Mucosa of stomach (tissue), 1 donor: Measurements from ENCODE around the gene TCFL5.

Experiments
- H3K27me3 ChIP-seq: one replicate; pipeline ENCODE4 v1.7.0; 2013; ENCODE audit warnings: mild to moderate bottlenecking, low read length; ENCODE audit not compliant: control insufficient read depth, insufficient read depth
- H3K36me3 ChIP-seq: one replicate; pipeline ENCODE4 v1.7.0; 2013; ENCODE audit warnings: low read length; ENCODE audit not compliant: control insufficient read depth, insufficient read depth
- H3K4me1 ChIP-seq: one replicate; pipeline ENCODE4 v1.7.0; 2013; ENCODE audit warnings: mild to moderate bottlenecking, low read length; ENCODE audit not compliant: control insufficient read depth, insufficient read depth
- H3K4me3 ChIP-seq: one replicate; pipeline ENCODE4 v1.7.0; 2013; ENCODE audit warnings: low read length
- H3K9ac ChIP-seq: one replicate; pipeline ENCODE4 v1.7.0; 2013; ENCODE audit warnings: mild to moderate bottlenecking, low read length, moderate library complexity
- H3K9me3 ChIP-seq: one replicate; pipeline ENCODE4 v1.7.0; 2013; ENCODE audit warnings: mild to moderate bottlenecking, low read length, moderate library complexity; ENCODE audit not compliant: control insufficient read depth
- donor health status: Pancreatic carcinoma.

Gene TCFL5

DNA sequence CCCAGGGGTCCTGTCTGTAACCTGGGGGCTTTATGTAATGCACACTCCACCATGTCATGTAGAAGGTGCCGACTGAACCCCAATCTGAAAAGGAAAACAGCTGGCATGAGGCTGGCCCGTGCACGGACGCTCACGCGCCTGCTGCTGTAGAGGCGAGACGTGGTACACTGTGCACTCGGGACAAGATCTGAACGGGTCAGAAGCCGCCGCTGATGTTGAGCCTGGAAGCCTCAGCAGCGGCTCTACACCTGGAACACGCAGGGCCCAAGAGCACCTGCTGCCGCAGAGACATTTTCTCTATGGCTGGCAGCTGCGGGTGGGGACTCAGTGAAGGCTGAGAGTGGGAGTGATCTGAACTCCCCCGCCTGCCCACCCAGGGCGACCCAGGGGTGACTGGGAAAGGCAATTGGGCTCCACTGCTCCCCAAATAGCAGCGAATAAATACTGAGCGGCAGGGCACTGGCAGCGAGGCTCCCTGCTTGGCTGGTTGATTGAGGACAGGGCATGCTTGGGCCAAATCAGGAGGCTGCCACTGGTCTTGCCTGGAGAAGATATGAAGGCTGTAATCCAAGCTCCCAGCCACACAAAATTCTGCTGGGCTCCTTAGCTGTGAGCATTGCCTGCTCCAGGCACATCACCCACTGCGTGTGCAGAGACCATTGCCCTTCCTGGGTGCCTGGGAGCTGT is 59.5 kb downstream of the TCFL5 start:
- H3K27me3 ChIP-seq: no peaks in the 10 kb centered on the region
- H3K4me1 ChIP-seq: peaks cover 39% of the 10 kb centered on the region
- H3K36me3 ChIP-seq: no peaks in the 10 kb centered on the region
- H3K4me3 ChIP-seq: no peak overlapping the region
- H3K9ac ChIP-seq: no peak overlapping the region
- H3K9me3 ChIP-seq: no peaks in the 10 kb centered on the region

GRCh38 chr20:62801284-62802010 is 60.2 kb downstream of the TCFL5 start:
- Histone ChIP-seq H3K36me3 (no peaks in the 10 kb centered on the region), H3K4me1 (peaks cover 35% of the 10 kb centered on the region), H3K9me3 (no peaks in the 10 kb centered on the region), H3K9ac (no peak overlapping the region), H3K4me3 (no peak overlapping the region), H3K27me3 (no peaks in the 10 kb centered on the region)

DNA sequence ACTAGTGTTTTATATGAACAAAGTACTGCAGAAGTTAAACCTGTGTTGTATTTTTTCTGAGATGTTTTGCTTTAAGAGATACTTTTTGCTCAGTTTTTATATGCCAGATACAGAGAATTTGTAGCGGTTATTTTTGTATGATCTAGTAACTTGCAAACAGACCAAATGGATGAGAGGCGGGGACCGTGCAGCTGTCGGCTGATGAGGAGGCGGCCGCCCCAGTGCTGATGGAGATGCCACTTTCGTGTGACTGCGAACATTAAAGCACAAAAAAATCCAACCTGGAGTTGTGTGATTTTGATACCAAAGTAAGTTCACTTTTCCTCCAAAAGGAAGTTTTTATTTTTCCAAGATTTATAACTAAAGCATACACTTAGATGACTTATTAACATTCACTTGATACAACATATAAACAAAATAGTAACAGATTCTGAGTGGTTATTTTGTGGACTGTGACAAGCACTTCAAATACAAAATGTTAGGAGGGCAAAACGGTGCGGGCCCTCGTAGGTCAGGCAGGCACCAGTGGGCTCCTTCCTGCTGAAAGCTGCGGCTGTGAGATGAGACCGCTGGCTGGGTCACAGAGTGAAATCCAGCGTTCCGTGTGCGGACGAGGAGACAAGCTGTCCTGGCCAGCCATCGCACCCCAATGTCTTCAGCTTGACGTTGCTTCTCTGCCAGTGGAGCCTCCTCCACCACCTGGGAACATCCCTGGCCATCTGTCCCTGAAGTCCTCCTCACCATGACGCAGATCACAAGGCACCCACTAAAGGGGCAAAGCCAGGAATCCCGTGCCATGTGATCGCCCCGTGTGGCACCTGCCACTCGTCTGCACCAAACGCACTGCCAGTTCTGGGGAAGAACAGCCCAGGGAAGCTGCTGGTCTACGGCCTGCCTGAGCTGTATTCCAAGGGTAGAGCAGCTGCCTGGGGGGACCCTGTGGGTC is 61.0 kb downstream of the TCFL5 start:
- H3K4me1 ChIP-seq: peaks cover 26% of the 10 kb centered on the region
- H3K36me3 ChIP-seq: no peaks in the 10 kb centered on the region
- no peaks in the 10 kb centered on the region for H3K9me3 ChIP-seq
- H3K4me3 ChIP-seq: no peak overlapping the region
- no peak overlapping the region for H3K9ac ChIP-seq
- no peaks in the 10 kb centered on the region for H3K27me3 ChIP-seq

DNA sequence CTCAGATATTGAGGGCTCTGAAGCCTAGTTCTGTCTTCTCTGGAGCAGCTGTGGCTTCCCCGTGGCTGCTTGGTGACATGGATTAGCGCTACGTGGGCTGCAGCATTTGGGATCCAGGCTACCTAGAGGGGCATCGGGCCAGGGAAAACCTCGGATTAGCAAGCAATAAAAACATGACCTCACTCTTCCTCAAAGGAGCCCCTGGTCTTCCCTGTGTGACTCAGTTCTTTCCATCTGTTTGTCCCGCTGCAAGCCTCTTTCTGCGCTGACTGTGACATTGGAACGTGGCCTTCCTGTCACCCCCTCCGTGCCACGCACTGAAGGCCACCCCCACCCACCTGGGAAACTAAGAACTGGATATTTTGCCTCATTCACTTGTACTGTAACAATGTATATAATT is 61.7 kb downstream of the TCFL5 start:
- Histone ChIP-seq H3K4me1 (peaks cover 26% of the 10 kb centered on the region), H3K9me3 (no peaks in the 10 kb centered on the region), H3K4me3 (no peak overlapping the region), H3K27me3 (no peaks in the 10 kb centered on the region), H3K9ac (no peak overlapping the region), H3K36me3 (no peaks in the 10 kb centered on the region)

GRCh38 chr20:62799459-62799858 is 62.2 kb downstream of the TCFL5 start:
- Histone ChIP-seq H3K9ac (no peak overlapping the region), H3K27me3 (no peaks in the 10 kb centered on the region), H3K9me3 (no peaks in the 10 kb centered on the region), H3K4me3 (no peak overlapping the region), H3K4me1 (peaks cover 29% of the 10 kb centered on the region), H3K36me3 (no peaks in the 10 kb centered on the region)

DNA sequence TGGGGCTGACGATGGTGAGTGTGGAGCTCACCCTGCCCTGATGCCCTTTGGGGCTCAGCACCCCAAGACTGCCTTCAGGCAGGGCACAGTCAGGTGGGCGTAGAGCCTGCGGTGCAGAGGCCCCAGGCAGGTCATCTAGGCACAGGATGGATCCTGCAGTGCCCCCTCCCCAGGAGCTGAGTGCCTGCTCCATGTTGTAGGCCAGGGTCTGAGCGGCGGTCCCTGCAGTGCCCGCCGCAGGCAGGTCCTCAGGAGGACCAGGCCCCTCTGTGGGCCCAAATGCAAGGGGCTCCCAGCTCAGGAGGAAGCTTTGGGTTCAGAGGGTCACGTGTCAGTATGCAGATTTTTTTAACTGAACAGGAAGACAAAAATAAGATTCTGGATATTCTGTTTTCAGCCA is 62.6 kb downstream of the TCFL5 start:
- Histone ChIP-seq H3K4me3 (no peak overlapping the region), H3K36me3 (no peaks in the 10 kb centered on the region), H3K4me1 (peaks cover 26% of the 10 kb centered on the region), H3K9ac (no peak overlapping the region), H3K9me3 (no peaks in the 10 kb centered on the region), H3K27me3 (no peaks in the 10 kb centered on the region)

- H3K4me1 ChIP-seq: peaks cover 32% of the 10 kb centered on the region
- no peaks in the 10 kb centered on the region for H3K27me3 ChIP-seq
- H3K9me3 ChIP-seq: no peaks in the 10 kb centered on the region
- H3K9ac ChIP-seq: peak overlapping the region; percentile 58
- no peak overlapping the region for H3K4me3 ChIP-seq
- H3K36me3 ChIP-seq: no peaks in the 10 kb centered on the region
These were observed 63.7 kb downstream of the TCFL5 start for GRCh38 chr20:62797671-62798532.

DNA sequence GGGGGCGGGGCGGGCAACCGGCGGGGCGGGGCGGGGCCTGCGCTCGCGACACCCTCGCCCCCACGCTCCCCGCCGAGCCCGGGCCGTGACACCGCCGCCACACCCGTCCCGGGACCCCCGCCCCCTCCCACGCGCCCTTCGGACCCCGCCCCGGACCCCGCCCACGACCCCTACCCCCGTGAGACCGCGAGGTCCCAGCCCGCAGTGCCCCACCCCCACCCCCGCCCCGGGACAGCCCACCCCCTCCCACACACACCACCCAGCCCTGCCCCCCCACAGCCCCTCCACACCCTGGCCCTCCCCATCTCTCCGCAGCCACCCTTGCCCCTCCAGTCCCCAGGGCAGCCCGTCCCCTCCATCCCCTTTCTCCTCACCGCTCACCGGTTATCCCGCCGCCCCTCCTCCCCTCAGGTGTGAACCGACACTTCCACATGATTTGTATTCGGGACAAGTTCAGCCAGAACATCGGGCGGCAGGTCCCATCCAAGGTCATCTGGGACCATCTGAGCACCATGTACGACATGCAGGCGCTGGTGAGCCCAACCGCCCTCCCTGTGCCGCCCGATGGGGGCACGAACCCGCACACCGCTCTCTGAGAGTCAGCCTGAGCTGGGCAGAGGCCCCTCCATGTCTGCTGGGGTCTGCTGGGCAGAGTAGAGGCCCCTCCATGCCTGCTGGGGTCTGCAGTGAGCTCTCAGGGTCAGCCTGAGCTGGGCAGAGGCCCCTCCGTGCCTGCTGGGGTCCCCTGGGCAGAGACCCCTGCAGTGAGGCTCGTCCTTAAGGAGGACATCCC is 64.7 kb downstream of the TCFL5 start:
- no peak overlapping the region for H3K4me3 ChIP-seq

DNA sequence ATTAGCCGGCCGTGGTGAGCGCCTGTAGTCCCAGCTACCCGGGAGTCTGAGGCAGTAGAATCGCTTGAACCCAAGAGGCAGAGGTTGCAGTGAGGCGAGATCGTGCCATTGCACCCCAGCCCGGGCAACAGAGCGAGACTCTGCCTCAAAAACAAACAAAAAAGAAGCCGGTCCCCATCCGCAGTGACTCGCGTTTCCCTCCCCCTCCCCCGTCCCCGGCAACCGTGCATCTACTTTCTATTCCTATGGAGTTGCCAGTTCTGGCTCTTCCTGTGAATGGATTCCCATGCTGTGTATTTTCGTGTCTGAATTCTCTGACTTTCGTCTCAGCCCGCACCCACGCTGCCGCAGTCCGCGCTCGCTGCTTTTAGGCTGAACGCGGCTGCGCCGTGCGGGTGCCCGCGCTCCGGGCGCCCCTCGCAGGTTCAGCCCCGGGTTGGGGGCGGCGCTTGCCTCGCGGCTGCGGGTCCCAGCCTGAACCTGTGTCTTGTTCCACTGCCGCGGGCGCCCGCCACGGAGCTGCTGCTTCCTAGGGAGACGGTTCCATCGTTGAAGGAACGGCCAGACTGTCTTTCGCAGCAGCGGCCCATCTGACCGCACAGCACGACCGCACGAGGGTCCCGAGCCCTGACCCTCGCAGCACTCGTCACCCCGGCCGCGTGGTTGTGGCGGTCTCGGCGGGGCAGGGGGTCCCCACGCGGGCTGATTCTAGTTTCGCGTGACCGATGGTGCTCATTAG is 66.4 kb downstream of the TCFL5 start:
- Histone ChIP-seq H3K9me3 (no peaks in the 10 kb centered on the region), H3K27me3 (no peaks in the 10 kb centered on the region), H3K9ac (peak overlapping the region; percentile 71), H3K4me1 (peaks cover 32% of the 10 kb centered on the region), H3K36me3 (no peaks in the 10 kb centered on the region), H3K4me3 (peak overlapping the region; percentile 49)

More for the DNA sequence above, 64.7 kb downstream of the TCFL5 start:
- Histone ChIP-seq H3K4me1 (peaks cover 32% of the 10 kb centered on the region), H3K9me3 (no peaks in the 10 kb centered on the region), H3K36me3 (no peaks in the 10 kb centered on the region), H3K27me3 (no peaks in the 10 kb centered on the region), H3K9ac (peak overlapping the region; percentile 58)

DNA sequence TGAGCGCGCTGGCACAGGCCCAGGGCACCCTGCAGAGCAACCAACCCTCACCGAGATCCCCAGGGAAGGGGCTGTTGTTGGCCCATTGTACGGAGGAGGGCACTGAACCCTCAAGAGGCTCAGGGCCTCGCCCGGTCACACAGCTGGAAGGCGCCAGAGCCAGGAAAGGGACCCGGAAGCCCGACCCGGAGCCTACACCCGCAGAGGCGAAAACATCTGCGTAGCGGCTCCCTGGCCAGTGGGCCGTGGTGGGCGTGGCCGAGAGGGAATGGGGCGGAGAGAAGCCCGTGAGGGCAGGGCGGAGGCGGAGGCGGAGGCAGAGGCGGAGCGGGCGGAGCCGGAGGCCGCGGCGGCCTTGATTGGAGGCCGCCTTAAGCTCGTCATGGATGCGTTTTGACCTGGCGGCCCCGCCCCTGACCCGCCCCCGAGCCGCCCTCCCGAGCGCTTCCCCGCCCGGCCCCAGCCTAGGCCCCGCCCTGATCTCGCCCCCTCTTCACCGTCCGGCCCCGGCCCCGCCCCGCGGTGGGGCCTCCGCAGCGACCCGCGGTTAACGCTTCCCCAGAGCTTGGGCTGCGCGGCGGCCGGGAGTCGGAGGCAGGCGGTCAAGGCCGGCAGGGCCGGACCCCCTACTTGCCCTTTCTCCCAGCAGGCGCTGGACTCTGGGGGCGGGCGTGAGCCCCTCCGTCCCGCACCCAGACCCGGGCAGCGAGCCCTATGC is 67.5 kb downstream of the TCFL5 start:
- Histone ChIP-seq H3K4me3 (peak overlapping the region; percentile 49), H3K36me3 (no peaks in the 10 kb centered on the region), H3K4me1 (peaks cover 32% of the 10 kb centered on the region), H3K27me3 (peaks cover under 1% of the 10 kb centered on the region), H3K9me3 (no peaks in the 10 kb centered on the region), H3K9ac (peak overlapping the region; percentile 71)
